SH-SY5Y (cell line): ENCODE results near the gene PTCH2.

Source experiments
- GATA2 ChIP-seq: IDR thresholded peaks from 2 replicates; pipeline ENCODE4 v1.6.1; 2011; ENCODE audit warnings: mild to moderate bottlenecking, low read depth, low read length
- GATA3 ChIP-seq: IDR thresholded peaks from 2 replicates; pipeline ENCODE4 v1.6.1; 2011; ENCODE audit warnings: low read depth, mild to moderate bottlenecking, low read length, moderate library complexity

The PTCH2 gene

GRCh38 chr1:44812822-44813543 is 30.1 kb downstream of the PTCH2 start:
- TF ChIP-seq GATA3 (no peak), GATA2 (no peak)

GRCh38 chr1:44811234-44811633 is 31.8 kb downstream of the PTCH2 start:
- no peak for TF ChIP-seq GATA3
- no peak for TF ChIP-seq GATA2

- TF ChIP-seq GATA2, result no peak
- no peak for TF ChIP-seq GATA3
Measured at GRCh38 chr1:44810101-44810761, 32.8 kb downstream of the PTCH2 start.

GRCh38 chr1:44808938-44809917 is 33.8 kb downstream of the PTCH2 start:
- TF ChIP-seq GATA2, result no peak
- TF ChIP-seq GATA3, result no peak

- TF ChIP-seq GATA3, result no peak
- TF ChIP-seq GATA2, result no peak
Measured at GRCh38 chr1:44808063-44808937, 34.8 kb downstream of the PTCH2 start, which contains the start of gene BTBD19. Gene BTBD19 (plus strand): TSS chr1:44808523. CDS start chr1:44808821, 298 bp downstream.

- TF ChIP-seq GATA2 (no peak), GATA3 (no peak)
Measured at GRCh38 chr1:44807364-44808062, 35.5 kb downstream of the PTCH2 start.

- TF ChIP-seq GATA3, result no peak
Measured at GRCh38 chr1:44806704-44807363, 36.2 kb downstream of the PTCH2 start, which contains the start of gene DYNLT4. Gene DYNLT4 (minus strand): TSS chr1:44807351. CDS start chr1:44806668, 683 bp downstream.

- TF ChIP-seq GATA2 (no peak), GATA3 (no peak)
Measured at GRCh38 chr1:44806025-44806703, 36.9 kb downstream of the PTCH2 start.

GRCh38 chr1:44805311-44806024 is 37.6 kb downstream of the PTCH2 start:
- TF ChIP-seq GATA3 (no peak), GATA2 (no peak)

GRCh38 chr1:44803312-44804095 is 39.5 kb downstream of the PTCH2 start:
- no peak for TF ChIP-seq GATA2
- TF ChIP-seq GATA3, result no peak

GRCh38 chr1:44803062-44803311 is 40.1 kb downstream of the PTCH2 start:
- TF ChIP-seq GATA3 (no peak), GATA2 (no peak)
